HCT116 (cell line): Measurements from ENCODE around the gene CARMIL1. TPM values are rescaled to one million over a fixed set of nuclear protein-coding genes. Genes with fewer than 3 reads are reported as not detected.

Experiments used
- ATAC-seq: fragments of 200-7000 bp; cut with Tn5 transposase; 2 replicates; pipeline ENCODE4 v1.9.1; 2020; ENCODE audit warnings: mild to moderate bottlenecking, moderate library complexity
- BruUV-seq: library from RNA; stranded (reverse); fragments of 400-500 nt; replicated peaks from 2 replicates; lab custom pipeline; 2021; lab: Mats Ljungman, UMichigan
- CTCF ChIA-PET: fragments of 300-600 bp; sonication (Branson Sonifier 250); formaldehyde crosslinking; loops from one replicate; lab custom pipeline; 2021; ENCODE audit warnings: antibody characterized with exemption; lab: Charles Lee
- POLR2A ChIA-PET: fragments of 300-600, 350-600 bp; sonication (Branson Sonifier 250); formaldehyde crosslinking; loops from one replicate; lab custom pipeline; 2021; ENCODE audit warnings: antibody characterized with exemption; lab: Charles Lee
- RAD21 ChIA-PET, 2 experiments: fragments of 300-600 bp; sonication (Branson Sonifier 250); formaldehyde crosslinking; loops; one replicate each; lab custom pipeline; 2023; ENCODE audit warnings: low total read pairs in 2 of 2; ENCODE audit not compliant: uncharacterized antibody in 2 of 2, unreplicated experiment in 2 of 2, low non-redundant PET in 1 of 2; lab: Charles Lee
- DNase-seq: peaks from one replicate; pipeline ENCODE4 v3.0.0-alpha.2; 2010; ENCODE audit warnings: low read depth, low spot score
- H2AFZ ChIP-seq: fragments of 200-600 bp; shearing (Covaris generic), sonication (generic); 2 replicates; pipeline ENCODE4 v1.6.1; 2017; ENCODE audit warnings: low read depth, mixed run types, mixed read lengths, antibody characterized with exemption, low read length; ENCODE audit not compliant: poor library complexity, severe bottlenecking
- H3K27ac ChIP-seq: 2 replicates; pipeline ENCODE4 v1.5.1; 2012; ENCODE audit warnings: low read depth, low read length
- H3K27me3 ChIP-seq: fragments of 200-600 bp; sonication (generic); 2 replicates; pipeline ENCODE4 v1.6.1; 2016; ENCODE audit warnings: mixed run types, low read length, mixed read lengths; ENCODE audit not compliant: insufficient read depth
- H3K36me3 ChIP-seq, 2 experiments: fragments of 200-500 bp in 1 of 2; fragments of 200-600 bp in 1 of 2; sonication (Bioruptor generic) in 1 of 2; sonication (generic) in 1 of 2; 2 replicates each; pipeline versions ENCODE4 v1.5.1 to v1.6.1; 2014 to 2016; ENCODE audit warnings: low read length in 2 of 2, inconsistent platforms in 1 of 2, mixed read lengths in 1 of 2, mixed run types in 1 of 2; ENCODE audit not compliant: insufficient read depth in 2 of 2, control insufficient read depth in 1 of 2
- H3K4me1 ChIP-seq, 2 experiments: fragments of 200-600 bp in 1 of 2; sonication (generic) in 1 of 2; 2 replicates each; pipeline versions ENCODE4 v1.5.1 to v1.6.1; 2012 to 2017; ENCODE audit warnings: low read length in 2 of 2, inconsistent platforms in 1 of 2, mild to moderate bottlenecking in 1 of 2, mixed read lengths in 1 of 2, mixed run types in 1 of 2, moderate library complexity in 1 of 2; ENCODE audit not compliant: insufficient read depth in 2 of 2, control insufficient read depth in 1 of 2
- H3K4me2 ChIP-seq: fragments of 200-600 bp; sonication (generic); 2 replicates; pipeline ENCODE4 v1.6.1; 2017; ENCODE audit warnings: mixed run types, low read length, mixed read lengths
- H3K4me3 ChIP-seq, 2 experiments: fragments of 200-600 bp in 1 of 2; sonication (generic) in 1 of 2; replicated peaks in 1 of 2; 2 replicates each; pipeline ENCODE4 v1.5.1; 2011 to 2016; ENCODE audit warnings: low read length in 2 of 2, control low read depth in 1 of 2, low read depth in 1 of 2, mild to moderate bottlenecking in 1 of 2, mixed read lengths in 1 of 2, mixed run types in 1 of 2
- H3K79me2 ChIP-seq: fragments of 200-600 bp; sonication (generic); 2 replicates; pipeline ENCODE4 v1.6.1; 2017; ENCODE audit warnings: mild to moderate bottlenecking, mixed run types, low read length, moderate library complexity, mixed read lengths; ENCODE audit not compliant: insufficient read depth
- H3K9ac ChIP-seq: fragments of 200-600 bp; sonication (generic); 2 replicates; pipeline ENCODE4 v1.6.1; 2016; ENCODE audit warnings: low read length, mixed read lengths
- H3K9me2 ChIP-seq: fragments of 200-600 bp; sonication (generic), shearing (Covaris generic); 2 replicates; pipeline ENCODE4 v1.6.1; 2017; ENCODE audit warnings: mixed run types, mild to moderate bottlenecking, moderate library complexity; ENCODE audit not compliant: insufficient read depth
- H3K9me3 ChIP-seq, 2 experiments: fragments of 200-500 bp in 1 of 2; fragments of 200-600 bp in 1 of 2; sonication (Bioruptor generic) in 1 of 2; sonication (generic) in 1 of 2; 2 replicates each; pipeline ENCODE4 v1.6.1; 2014 to 2017; ENCODE audit warnings: low read length in 2 of 2, mixed read lengths in 2 of 2, inconsistent platforms in 1 of 2, low read depth in 1 of 2, mild to moderate bottlenecking in 1 of 2, mixed run types in 1 of 2, moderate library complexity in 1 of 2; ENCODE audit not compliant: control insufficient read depth in 1 of 2, insufficient read depth in 1 of 2
- H4K20me1 ChIP-seq: fragments of 200-600 bp; sonication (generic), shearing (Covaris generic); 2 replicates; pipeline ENCODE4 v1.6.1; 2017; ENCODE audit warnings: mixed run types, mild to moderate bottlenecking, moderate library complexity; ENCODE audit not compliant: insufficient read depth
- ATF3 ChIP-seq: IDR thresholded peaks from 2 replicates; pipeline ENCODE4 v1.6.1; 2012
- CBX3 ChIP-seq: IDR thresholded peaks from 2 replicates; pipeline ENCODE4 v1.6.1; 2012; ENCODE audit warnings: low read depth
- EGR1 ChIP-seq: IDR thresholded peaks from 2 replicates; pipeline ENCODE4 v1.6.1; 2012; ENCODE audit warnings: low read depth
- MAX ChIP-seq: IDR thresholded peaks from 2 replicates; pipeline ENCODE4 v1.6.1; 2012
- REST ChIP-seq: IDR thresholded peaks from 2 replicates; pipeline ENCODE4 v1.6.1; 2012; ENCODE audit warnings: low read depth
- SP1 ChIP-seq: IDR thresholded peaks from 2 replicates; pipeline ENCODE4 v1.6.1; 2012; ENCODE audit warnings: low read depth
- TCF7L2 ChIP-seq: IDR thresholded peaks from 2 replicates; pipeline ENCODE4 v1.7.0; 2011; ENCODE audit warnings: borderline replicate concordance, inconsistent platforms; ENCODE audit not compliant: insufficient read depth, insufficient read length; ENCODE audit errors: extremely low read depth
- YY1 ChIP-seq: IDR thresholded peaks from 2 replicates; pipeline ENCODE4 v1.6.1; 2011; ENCODE audit warnings: low read length, low read depth, moderate library complexity, mild to moderate bottlenecking; ENCODE audit not compliant: insufficient replicate concordance; ENCODE audit errors: extremely low read depth
- ZBTB33 ChIP-seq: IDR thresholded peaks from 2 replicates; pipeline ENCODE4 v1.6.1; 2011; ENCODE audit warnings: mild to moderate bottlenecking, low read length, moderate library complexity; ENCODE audit not compliant: insufficient replicate concordance; ENCODE audit errors: extremely low read depth
- ZFX ChIP-seq: fragments of 450-650 bp; IDR thresholded peaks from 2 replicates; pipeline ENCODE4 v1.6.1; 2017
- ZNF274 ChIP-seq: fragments of 200-500 bp; sonication (Bioruptor generic); IDR thresholded peaks from 2 replicates; pipeline ENCODE4 v1.6.1; 2014; ENCODE audit warnings: mild to moderate bottlenecking, low read depth, low read length, inconsistent platforms
- intact Hi-C: fragments of 100-400 bp; cut with micrococcal nuclease; formaldehyde crosslinking; loops from 2 replicates; pipeline ENCODE4 v1.10.0; 2022
- total RNA-seq: library from RNA; stranded (reverse); gene quantifications from one replicate; pipeline ENCODE4 v1.2.1, GENCODE V29; 2021; ENCODE audit not compliant: unreplicated experiment

Gene CARMIL1
- total RNA-seq, 1 experiment from 2014 or later: 21.7 TPM

- Histone ChIP-seq H3K4me3 (no peak overlapping the region), H3K9ac (no peak overlapping the region), H3K9me3 (no peaks in the 10 kb centered on the region), H3K79me2 (peaks cover 4% of the 10 kb centered on the region), H3K27me3 (no peaks in the 10 kb centered on the region), H3K27ac (no peak overlapping the region), H3K4me1 (no peaks in the 10 kb centered on the region; a peak in 1 of 4 replicates), H3K4me2 (no peak overlapping the region), H2AFZ (no peak overlapping the region), H3K9me2 (no peaks in the 10 kb centered on the region), H3K36me3 (no peaks in the 10 kb centered on the region), H4K20me1 (no peaks in the 10 kb centered on the region)
- POLR2A ChIA-PET: no interaction called here
- RAD21 ChIA-PET: no interaction called here
- no peak for TF ChIP-seq ATF3
- TF ChIP-seq YY1: no peak
- TF ChIP-seq MAX: no peak
- no peak for ATAC-seq
- intact Hi-C loops: no loop called here
- no TSS peak for BruUV-seq
- no peak for DNase-seq
- CTCF ChIA-PET: no interaction called here
Observed at GRCh38 chr6:25318589-25318988, 39.4 kb downstream of the CARMIL1 start.

- no peaks in the 10 kb centered on the region for H4K20me1 ChIP-seq
- no peaks in the 10 kb centered on the region for H3K9me2 ChIP-seq
- H3K4me2 ChIP-seq: no peak overlapping the region
- no peak overlapping the region for H2AFZ ChIP-seq
- H3K9ac ChIP-seq: no peak overlapping the region
- no TSS peak for BruUV-seq
- DNase-seq (no peak), ATAC-seq (no peak)
- no peaks in the 10 kb centered on the region for H3K36me3 ChIP-seq
- H3K4me1 ChIP-seq: no peaks in the 10 kb centered on the region
- H3K27ac ChIP-seq: no peak overlapping the region
- no peaks in the 10 kb centered on the region for H3K27me3 ChIP-seq
- RAD21 ChIA-PET: no interaction called here
- POLR2A ChIA-PET: no interaction called here
- CTCF ChIA-PET: no interaction called here
- intact Hi-C loops: no loop called here
- H3K4me3 ChIP-seq: no peak overlapping the region
- no peaks in the 10 kb centered on the region for H3K9me3 ChIP-seq
- H3K79me2 ChIP-seq: peaks cover 14% of the 10 kb centered on the region
- TF ChIP-seq ZNF274: no peak
- no peak for TF ChIP-seq ZBTB33
- no peak for TF ChIP-seq ZFX
- no peak for TF ChIP-seq SP1
- no peak for TF ChIP-seq CBX3
- TF ChIP-seq ATF3: no peak
- TF ChIP-seq TCF7L2: no peak
- TF ChIP-seq REST: no peak
- TF ChIP-seq EGR1: no peak
Observed at GRCh38 chr6:25320459-25320858, 41.3 kb downstream of the CARMIL1 start.
